A549 (cell line): ENCODE data around the gene GYS1.

Experiments
- CEBPB ChIP-seq, 2 experiments: fragments of >200 bp in 1 of 2; sonication (Bioruptor Twin) in 1 of 2; formaldehyde crosslinking in 1 of 2; IDR thresholded peaks; 2 replicates each; pipeline ENCODE4 v1.6.1; 2012 to 2016
- SREBF2 ChIP-seq: fragments of 450-650 bp; IDR thresholded peaks from 2 replicates; pipeline ENCODE4 v1.6.1; 2014; ENCODE audit warnings: mild to moderate bottlenecking, moderate library complexity
- TF ChIP-seq, protein P1 (sequence below): fragments of 450-650 bp; IDR thresholded peaks from 2 replicates; pipeline ENCODE4 v1.6.1; 2014; ENCODE audit warnings: antibody characterized with exemption
- TF ChIP-seq, protein P2 (sequence below): fragments of 200-600 bp; sonication (generic); IDR thresholded peaks from 2 replicates; pipeline ENCODE4 v1.6.1; 2016; ENCODE audit warnings: antibody characterized with exemption, mild to moderate bottlenecking, moderate library complexity

DNA sequence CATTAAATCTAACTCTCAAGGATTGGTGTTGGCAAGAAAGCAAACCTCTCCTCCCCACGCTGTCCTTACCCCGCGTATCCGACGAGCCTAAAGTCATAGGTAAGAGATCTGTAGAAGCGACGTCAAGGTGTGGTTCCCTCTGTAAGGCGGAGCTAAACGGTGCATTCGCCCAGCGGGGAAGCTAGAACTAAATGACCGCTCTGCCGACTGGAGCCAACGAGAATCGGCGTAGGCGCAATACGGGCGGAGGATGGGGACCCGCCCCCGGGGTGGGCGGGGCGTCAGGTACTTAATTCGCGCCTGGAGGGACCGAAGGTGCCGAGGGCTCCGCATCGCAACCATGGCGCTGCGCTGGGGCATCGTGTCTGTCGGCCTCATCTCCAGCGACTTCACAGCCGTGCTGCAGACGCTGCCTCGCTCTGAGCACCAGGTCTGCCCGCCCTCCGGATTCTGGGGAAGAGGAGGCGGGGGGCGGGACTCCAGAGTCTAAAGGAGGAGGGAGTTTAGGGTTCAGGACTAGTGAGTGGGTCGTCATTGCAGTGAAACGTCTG, 59.7 kb downstream of the GYS1 start, which contains the start of gene DHDH:
- no peak for TF ChIP-seq CEBPB (IDR thresholded peaks at IDR 0.05)
- TF ChIP-seq, protein P1, sequence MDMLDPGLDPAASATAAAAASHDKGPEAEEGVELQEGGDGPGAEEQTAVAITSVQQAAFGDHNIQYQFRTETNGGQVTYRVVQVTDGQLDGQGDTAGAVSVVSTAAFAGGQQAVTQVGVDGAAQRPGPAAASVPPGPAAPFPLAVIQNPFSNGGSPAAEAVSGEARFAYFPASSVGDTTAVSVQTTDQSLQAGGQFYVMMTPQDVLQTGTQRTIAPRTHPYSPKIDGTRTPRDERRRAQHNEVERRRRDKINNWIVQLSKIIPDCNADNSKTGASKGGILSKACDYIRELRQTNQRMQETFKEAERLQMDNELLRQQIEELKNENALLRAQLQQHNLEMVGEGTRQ = no peak
- TF ChIP-seq, protein P2, sequence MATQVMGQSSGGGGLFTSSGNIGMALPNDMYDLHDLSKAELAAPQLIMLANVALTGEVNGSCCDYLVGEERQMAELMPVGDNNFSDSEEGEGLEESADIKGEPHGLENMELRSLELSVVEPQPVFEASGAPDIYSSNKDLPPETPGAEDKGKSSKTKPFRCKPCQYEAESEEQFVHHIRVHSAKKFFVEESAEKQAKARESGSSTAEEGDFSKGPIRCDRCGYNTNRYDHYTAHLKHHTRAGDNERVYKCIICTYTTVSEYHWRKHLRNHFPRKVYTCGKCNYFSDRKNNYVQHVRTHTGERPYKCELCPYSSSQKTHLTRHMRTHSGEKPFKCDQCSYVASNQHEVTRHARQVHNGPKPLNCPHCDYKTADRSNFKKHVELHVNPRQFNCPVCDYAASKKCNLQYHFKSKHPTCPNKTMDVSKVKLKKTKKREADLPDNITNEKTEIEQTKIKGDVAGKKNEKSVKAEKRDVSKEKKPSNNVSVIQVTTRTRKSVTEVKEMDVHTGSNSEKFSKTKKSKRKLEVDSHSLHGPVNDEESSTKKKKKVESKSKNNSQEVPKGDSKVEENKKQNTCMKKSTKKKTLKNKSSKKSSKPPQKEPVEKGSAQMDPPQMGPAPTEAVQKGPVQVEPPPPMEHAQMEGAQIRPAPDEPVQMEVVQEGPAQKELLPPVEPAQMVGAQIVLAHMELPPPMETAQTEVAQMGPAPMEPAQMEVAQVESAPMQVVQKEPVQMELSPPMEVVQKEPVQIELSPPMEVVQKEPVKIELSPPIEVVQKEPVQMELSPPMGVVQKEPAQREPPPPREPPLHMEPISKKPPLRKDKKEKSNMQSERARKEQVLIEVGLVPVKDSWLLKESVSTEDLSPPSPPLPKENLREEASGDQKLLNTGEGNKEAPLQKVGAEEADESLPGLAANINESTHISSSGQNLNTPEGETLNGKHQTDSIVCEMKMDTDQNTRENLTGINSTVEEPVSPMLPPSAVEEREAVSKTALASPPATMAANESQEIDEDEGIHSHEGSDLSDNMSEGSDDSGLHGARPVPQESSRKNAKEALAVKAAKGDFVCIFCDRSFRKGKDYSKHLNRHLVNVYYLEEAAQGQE = no peak
- no peak for TF ChIP-seq SREBF2
